Omental fat pad (tissue), 4 donors: ENCODE measurements around the gene ZNF490. TPM values are rescaled to one million over a fixed set of nuclear protein-coding genes. Genes with fewer than 3 reads are reported as not detected.
"Not testable (repeated sequence)": the region's sequence is repeated elsewhere in the genome, so short reads cannot be mapped to it uniquely, and the experiment has no call there.

ENCODE experiments used
- ATAC-seq: fragments of 150-250 bp; one replicate; pipeline ENCODE4 v1.9.1; 2016; ENCODE audit warnings: mild to moderate bottlenecking, moderate library complexity; ENCODE audit not compliant: low FRiP score
- DNase-seq: peaks from one replicate; pipeline ENCODE4 v3.0.0-alpha.2; 2019; ENCODE audit warnings: low spot score
- CTCF ChIP-seq, 3 donors: fragments of 450-650 bp; IDR thresholded peaks; one replicate each; pipeline ENCODE4 v1.5.1; 2016 to 2017; ENCODE audit warnings: antibody characterized with exemption in 3 of 3, mild to moderate bottlenecking in 3 of 3, moderate library complexity in 2 of 3
- total RNA-seq, 4 donors: library from RNA; depleted of rRNA; stranded (reverse); fragments of >200 nt; gene quantifications; one replicate each; pipeline ENCODE4 v1.1.0, GENCODE V29; 2016

Gene ZNF490
- total RNA-seq, 4 donors from 2014 or later, result 3.6 to 6.3 (median 4.7) TPM

GRCh38 chr19:12623361-12624031, 12.9 kb upstream of the ZNF490 start:
- no peak for TF ChIP-seq CTCF (IDR thresholded peaks at IDR 0.05)
- DNase-seq (no peak), ATAC-seq (no peak)

- ATAC-seq, DNase-seq: not testable (repeated sequence)
These were observed 10.8 kb upstream of the ZNF490 start for GRCh38 chr19:12621253-12622024.

- DNase-seq (no peak), ATAC-seq (no peak)
- no peak for TF ChIP-seq CTCF (IDR thresholded peaks at IDR 0.05)
These were observed 7.0 kb upstream of the ZNF490 start for GRCh38 chr19:12617646-12618045.

- TF ChIP-seq CTCF (IDR thresholded peaks at IDR 0.05), result no peak
- ATAC-seq (peak; percentile 74), DNase-seq (peak; percentile 42)
These were observed 717 bp upstream of the ZNF490 start for GRCh38 chr19:12611361-12611699.

- TF ChIP-seq CTCF (IDR thresholded peaks at IDR 0.05), result no peak
- no peak for ATAC-seq
- no peak for DNase-seq
These were observed 3.0 kb downstream of the ZNF490 start for GRCh38 chr19:12607631-12608030.

GRCh38 chr19:12606796-12607195, 3.8 kb downstream of the ZNF490 start:
- DNase-seq (no peak), ATAC-seq (no peak)
- no peak for TF ChIP-seq CTCF (IDR thresholded peaks at IDR 0.05)

GRCh38 chr19:12603714-12604113, 6.9 kb downstream of the ZNF490 start:
- DNase-seq (no peak), ATAC-seq (no peak)
- TF ChIP-seq CTCF (IDR thresholded peaks at IDR 0.05), result no peak
